Suprapubic skin (tissue), 3 donors: ENCODE measurements around the gene ACSS1.

Source experiments
- CTCF ChIP-seq, 2 donors: fragments of 200-600 bp in 1 of 2; fragments of 450-650 bp in 1 of 2; sonication (generic) in 1 of 2; IDR thresholded peaks; one replicate each; pipeline ENCODE4 v1.5.1; 2016 to 2019; ENCODE audit warnings: antibody characterized with exemption in 2 of 2, mild to moderate bottlenecking in 1 of 2, moderate library complexity in 1 of 2
- POLR2A ChIP-seq, 2 donors: fragments of 450-650 bp; IDR thresholded peaks; one replicate each; pipeline ENCODE4 v1.6.1; 2017; ENCODE audit warnings: antibody characterized with exemption in 2 of 2, mild to moderate bottlenecking in 2 of 2, moderate library complexity in 2 of 2

- TF ChIP-seq CTCF (IDR thresholded peaks at IDR 0.05) (no peak), POLR2A (IDR thresholded peaks at IDR 0.05) (no peak)
These were observed 19.9 kb downstream of the ACSS1 start for GRCh38 chr20:25038103-25038410.
